H1 (cell line): ENCODE measurements around the gene GNAT2. TPM values are rescaled to one million over a fixed set of nuclear protein-coding genes. Genes with fewer than 3 reads are reported as not detected.
A peak's percentile ranks its signal among the peaks of the same experiment; 100 is the strongest.

Experiments used
- CTCF ChIA-PET: fragments of 300-600 bp; sonication (Branson Sonifier 250); formaldehyde crosslinking; loops from one replicate; lab custom pipeline; 2021; ENCODE audit not compliant: partially characterized antibody; lab: Charles Lee
- POLR2A ChIA-PET: fragments of 300-600 bp; sonication (Branson Sonifier 250); formaldehyde crosslinking; loops from one replicate; lab custom pipeline; 2021; ENCODE audit warnings: inconsistent platforms; ENCODE audit not compliant: partially characterized antibody; lab: Charles Lee
- DNase-seq, 2 experiments: peaks; one replicate each; pipeline versions ENCODE4 v3.0.0 to v3.0.0-alpha.2; 2010 to 2022; ENCODE audit warnings: low spot score in 2 of 2, low read depth in 1 of 2, mixed read lengths in 1 of 2
- FAIRE-seq: peaks from 2 replicates; lab custom pipeline; 2011; peaks lifted over from hg19 to GRCh38; lab: Jason Lieb, UNC
- H2AFZ ChIP-seq: 2 replicates; pipeline ENCODE4 v1.8.1; 2012; ENCODE audit warnings: low read length, inconsistent platforms
- H2AK5ac ChIP-seq: 2 replicates; pipeline ENCODE4 v1.6.1; 2013; ENCODE audit warnings: low read depth, low read length
- H2BK120ac ChIP-seq: replicated peaks from 2 replicates; pipeline ENCODE3; 2013; ENCODE audit warnings: low read depth, low read length, inconsistent platforms
- H2BK12ac ChIP-seq: 2 replicates; pipeline ENCODE4 v1.6.1; 2013; ENCODE audit warnings: low read depth, low read length
- H2BK15ac ChIP-seq: 2 replicates; pipeline ENCODE4 v1.6.1; 2013; ENCODE audit warnings: low read length
- H2BK20ac ChIP-seq: 2 replicates; pipeline ENCODE4 v1.6.1; 2013; ENCODE audit warnings: low read length
- H2BK5ac ChIP-seq: 2 replicates; pipeline ENCODE4 v1.6.1; 2013; ENCODE audit warnings: low read depth, low read length
- H3K14ac ChIP-seq: 2 replicates; pipeline ENCODE4 v1.6.1; 2013; ENCODE audit warnings: inconsistent platforms; ENCODE audit not compliant: insufficient read length
- H3K18ac ChIP-seq: 2 replicates; pipeline ENCODE4 v1.6.1; 2013; ENCODE audit warnings: low read length; ENCODE audit errors: extremely low read depth
- H3K23ac ChIP-seq: 2 replicates; pipeline ENCODE4 v1.6.1; 2013; ENCODE audit warnings: inconsistent platforms; ENCODE audit not compliant: insufficient read length
- H3K23me2 ChIP-seq: 2 replicates; pipeline ENCODE4 v1.6.1; 2013; ENCODE audit warnings: low read depth, low read length
- H3K27ac ChIP-seq: 2 replicates; pipeline ENCODE4 v1.6.1; 2011; ENCODE audit warnings: low read depth, low read length, inconsistent platforms
- H3K27me3 ChIP-seq, 4 experiments: replicated peaks in 1 of 4; 1 replicate in 1 of 4; 2 replicates in 3 of 4; pipeline versions ENCODE4 v1.6.1 to v1.8.1; 2011 to 2013; ENCODE audit warnings: low read length in 3 of 4, mild to moderate bottlenecking in 3 of 4, inconsistent platforms in 2 of 4, mixed read lengths in 2 of 4, moderate library complexity in 1 of 4; ENCODE audit not compliant: control insufficient read depth in 3 of 4, insufficient read depth in 3 of 4; ENCODE audit errors: extremely low read depth in 1 of 4
- H3K36me3 ChIP-seq, 4 experiments: 2 replicates each; pipeline versions ENCODE4 v1.6.1 to v1.8.1; 2011 to 2013; ENCODE audit warnings: mild to moderate bottlenecking in 4 of 4, low read length in 3 of 4, moderate library complexity in 2 of 4, control low read depth in 1 of 4, inconsistent platforms in 1 of 4; ENCODE audit not compliant: insufficient read depth in 4 of 4, control insufficient read depth in 2 of 4
- H3K4ac ChIP-seq: replicated peaks from 2 replicates; pipeline ENCODE3; 2013; ENCODE audit warnings: low read length, low read depth, mixed read lengths, inconsistent platforms; ENCODE audit not compliant: insufficient read length
- H3K4me1 ChIP-seq, 4 experiments: replicated peaks in 1 of 4; 1 replicate in 1 of 4; 2 replicates in 3 of 4; pipeline versions ENCODE4 v1.6.1 to v1.8.1; 2011 to 2013; ENCODE audit warnings: low read length in 3 of 4, inconsistent platforms in 2 of 4, mixed read lengths in 1 of 4; ENCODE audit not compliant: insufficient read depth in 4 of 4, control insufficient read depth in 3 of 4
- H3K4me2 ChIP-seq, 2 experiments: 2 replicates each; pipeline versions ENCODE4 v1.6.1 to v1.8.1; 2011 to 2013; ENCODE audit warnings: low read depth in 2 of 2, low read length in 2 of 2, control low read depth in 1 of 2, inconsistent platforms in 1 of 2, mild to moderate bottlenecking in 1 of 2; ENCODE audit not compliant: insufficient read depth in 1 of 2
- H3K4me3 ChIP-seq, 4 experiments: fragments of 200-600, 300-600 bp in 1 of 4; sonication (generic), shearing (Covaris generic), sonication (Bioruptor Twin) in 1 of 4; 2 replicates each; pipeline versions ENCODE4 v1.5.1 to v1.8.1; 2011 to 2016; ENCODE audit warnings: low read length in 4 of 4, low read depth in 3 of 4, control low read depth in 2 of 4, inconsistent platforms in 2 of 4, mild to moderate bottlenecking in 2 of 4, mixed read lengths in 1 of 4, moderate library complexity in 1 of 4; ENCODE audit not compliant: insufficient read depth in 2 of 4; ENCODE audit errors: extremely low read depth in 1 of 4
- H3K56ac ChIP-seq: replicated peaks from 2 replicates; pipeline ENCODE3; 2013; ENCODE audit warnings: low read depth, mild to moderate bottlenecking, mixed read lengths, low read length, inconsistent platforms; ENCODE audit not compliant: insufficient read length
- H3K79me1 ChIP-seq: 2 replicates; pipeline ENCODE4 v1.6.1; 2013; ENCODE audit warnings: low read depth, low read length, control low read depth
- H3K79me2 ChIP-seq, 2 experiments: 2 replicates each; pipeline versions ENCODE4 v1.6.1 to v1.8.1; 2012 to 2013; ENCODE audit warnings: low read length in 2 of 2, mild to moderate bottlenecking in 2 of 2, inconsistent platforms in 1 of 2; ENCODE audit not compliant: insufficient read depth in 2 of 2, control insufficient read depth in 1 of 2
- H3K9ac ChIP-seq, 4 experiments: replicated peaks in 1 of 4; 1 replicate in 1 of 4; 2 replicates in 3 of 4; pipeline versions ENCODE4 v1.6.1 to v1.8.1; 2011 to 2013; ENCODE audit warnings: low read depth in 3 of 4, low read length in 3 of 4, control low read depth in 2 of 4, mild to moderate bottlenecking in 2 of 4, moderate library complexity in 2 of 4, inconsistent platforms in 1 of 4; ENCODE audit errors: extremely low read depth in 1 of 4
- H3K9me3 ChIP-seq, 2 experiments: 2 replicates each; pipeline versions ENCODE4 v1.6.1 to v1.8.1; 2012 to 2013; ENCODE audit warnings: mild to moderate bottlenecking in 2 of 2, moderate library complexity in 2 of 2, control low read depth in 1 of 2, inconsistent platforms in 1 of 2, low read depth in 1 of 2, low read length in 1 of 2, mixed read lengths in 1 of 2; ENCODE audit not compliant: insufficient read depth in 2 of 2
- H4K20me1 ChIP-seq, 2 experiments: replicated peaks in 1 of 2; 2 replicates each; pipeline versions ENCODE3 to v1.8.1; 2011 to 2013; ENCODE audit warnings: inconsistent platforms in 2 of 2, low read length in 2 of 2, mild to moderate bottlenecking in 1 of 2; ENCODE audit not compliant: insufficient read depth in 2 of 2, control insufficient read depth in 1 of 2
- H4K5ac ChIP-seq: 2 replicates; pipeline ENCODE4 v1.6.1; 2013; ENCODE audit warnings: low read length, low read depth, mixed read lengths, inconsistent platforms; ENCODE audit not compliant: insufficient read length
- H4K8ac ChIP-seq: 2 replicates; pipeline ENCODE4 v1.8.0; 2013; ENCODE audit warnings: mild to moderate bottlenecking, moderate library complexity, low read length, inconsistent platforms; ENCODE audit not compliant: insufficient read depth; ENCODE audit errors: extremely low read depth
- H4K91ac ChIP-seq: replicated peaks from 2 replicates; pipeline ENCODE3; 2013; ENCODE audit warnings: low read length, mixed read lengths, inconsistent platforms; ENCODE audit not compliant: insufficient read length
- ATF3 ChIP-seq: IDR thresholded peaks from 2 replicates; pipeline ENCODE4 v1.6.1; 2011; ENCODE audit warnings: low read depth, mild to moderate bottlenecking, low read length; ENCODE audit not compliant: insufficient read depth
- GABPA ChIP-seq: IDR thresholded peaks from 2 replicates; pipeline ENCODE4 v1.6.1; 2011; ENCODE audit warnings: mild to moderate bottlenecking, low read length, moderate library complexity, borderline replicate concordance; ENCODE audit not compliant: insufficient read depth
- JUND ChIP-seq: IDR thresholded peaks from 2 replicates; pipeline ENCODE4 v1.6.1; 2011; ENCODE audit warnings: mild to moderate bottlenecking, improper control_type of control experiment, low read length
- PHF8 ChIP-seq: fragments of 200-600 bp; sonication (generic); conservative IDR thresholded peaks from 2 replicates; pipeline ENCODE4 v1.7.1; 2012; ENCODE audit warnings: low read depth, mild to moderate bottlenecking, inconsistent platforms, low read length, moderate library complexity
- RFX5 ChIP-seq: IDR thresholded peaks from 2 replicates; pipeline ENCODE4 v1.6.1; 2011; ENCODE audit warnings: low read depth, low read length, improper control_type of control experiment, borderline replicate concordance
- SIN3A ChIP-seq, 2 experiments: IDR thresholded peaks in 1 of 2; conservative IDR thresholded peaks in 1 of 2; 2 replicates each; pipeline ENCODE4 v1.6.1; 2011 to 2012; ENCODE audit warnings: low read length in 2 of 2, improper control_type of control experiment in 1 of 2, low read depth in 1 of 2, mild to moderate bottlenecking in 1 of 2
- SIX5 ChIP-seq: IDR thresholded peaks from 2 replicates; pipeline ENCODE4 v1.6.1; 2011; ENCODE audit warnings: mild to moderate bottlenecking, low read depth, low read length
- SRF ChIP-seq: IDR thresholded peaks from 2 replicates; pipeline ENCODE4 v1.6.1; 2011; ENCODE audit warnings: mild to moderate bottlenecking, low read depth, low read length, moderate library complexity
- WGBS, 2 experiments: shearing (Covaris generic) in 1 of 2; methylation state at CpG; one replicate each; pipeline versions ENCODE4 v1.1.6 to v1.1.7; 2013 to 2015; ENCODE audit warnings: low lambda C conversion rate in 2 of 2, mixed read lengths in 2 of 2, inconsistent platforms in 1 of 2, low coverage in 1 of 2, missing lambda C conversion rate in 1 of 2; ENCODE audit not compliant: insufficient replicate concordance in 2 of 2, insufficient coverage in 1 of 2, insufficient read length in 1 of 2; ENCODE audit errors: extremely low coverage in 1 of 2, missing lambda C conversion rate in 1 of 2; 5-methylcytosine and 5-hydroxymethylcytosine counted together
- polyA plus RNA-seq, 7 experiments: library from polyadenylated mRNA; depleted of rRNA in 3 of 7; stranded (reverse) in 5 of 7; unstranded in 2 of 7; fragments of >200 nt in 5 of 7; fragments of 200-250 nt in 2 of 7; gene quantifications; 1 replicate in 5 of 7; 2 replicates in 1 of 7; 4 replicates in 1 of 7; pipeline versions ENCODE4 v1.2.1 to v1.2.3, GENCODE V29; 2011 to 2013; ENCODE audit warnings: missing spikeins in 2 of 7, mixed read lengths in 2 of 7
- total RNA-seq: library from RNA; stranded (reverse); fragmentation: NEBNext Ultra II Directional; extraction: Animal tissue kit (Norgen Biotek cat#: 25700); gene quantifications from 2 replicates; pipeline ENCODE4 v1.2.1, GENCODE V29; 2021

The GNAT2 gene
- total and polyA plus RNA-seq, 2 of the 8 experiments (the other 6 are each of a cell fraction or from before 2014, with no cell fraction given): 0.05 TPM; not detected in 1

- peak overlapping the region; percentile 62 to 65 for H3K4me2 ChIP-seq
- no peak overlapping the region for H3K14ac ChIP-seq
- H3K4ac ChIP-seq: no peak overlapping the region
- H2BK20ac ChIP-seq: no peak overlapping the region
- FAIRE-seq (no peak), DNase-seq (no peak)
- H2BK5ac ChIP-seq: no peak overlapping the region
- H2BK120ac ChIP-seq: no peak overlapping the region
- no peaks in the 10 kb centered on the region for H3K79me1 ChIP-seq
- peak overlapping the region; percentile 48 for H3K18ac ChIP-seq
- no peak overlapping the region for H2BK15ac ChIP-seq
- H2AFZ ChIP-seq: no peak overlapping the region; the same call in 1 of the 2 replicates
- peaks cover 0 to 6% (median 5%) of the 10 kb centered on the region in 4 experiments; a peak in 5 of 7 replicates for H3K4me1 ChIP-seq
- H2AK5ac ChIP-seq: no peak overlapping the region
- no peak overlapping the region for H3K23ac ChIP-seq
- no peak overlapping the region for H3K9ac ChIP-seq
- CTCF ChIA-PET: interaction anchor here (0.8 to 1.9 kb wide), 7 partner anchors 13 to 82 kb away, joined by 3 to 7 read pairs (median 5); partner anchors contain the start of gene GSTM4
- no peak overlapping the region for H4K5ac ChIP-seq
- WGBS, 2 experiments: 32% methylated on average over 14 of the region's 26 CpGs; no CpG with 5 or more reads in 1 of the 2 experiments
- peaks cover 4% of the 10 kb centered on the region; the same call in 1 of the 2 replicates for H3K23me2 ChIP-seq
- H3K4me3 ChIP-seq: peak overlapping the region; percentile 34 to 59 (median 40); a peak in 7 of 8 replicates
- TF ChIP-seq RFX5 (no peak), SIN3A (conservative IDR thresholded peaks at IDR 0.05 in 1 of 2, IDR thresholded peaks at IDR 0.05 in 1 of 2; ENCODE audit: low read depth in 1 of 2, low read length in 2 of 2) (no peak; a peak in 1 of 4 replicates), GABPA (no peak), ATF3 (no peak), PHF8 (no peak), SRF (no peak), SIX5 (no peak), JUND (no peak)
- no peaks in the 10 kb centered on the region for H3K79me2 ChIP-seq
- H4K20me1 ChIP-seq: no peaks in the 10 kb centered on the region
- H3K56ac ChIP-seq: no peak overlapping the region
- no peaks in the 10 kb centered on the region for H3K9me3 ChIP-seq
- POLR2A ChIA-PET: interaction anchor here (0.6 to 0.7 kb wide), 2 partner anchors 12 to 180 kb away, joined by 3 read pairs; partner anchors contain the start of gene GSTM4
- H3K27ac ChIP-seq: no peak overlapping the region
- H4K91ac ChIP-seq: no peak overlapping the region
- no peaks in the 10 kb centered on the region for H3K27me3 ChIP-seq
- no peak overlapping the region for H4K8ac ChIP-seq
- H2BK12ac ChIP-seq: no peak overlapping the region
- no peaks in the 10 kb centered on the region for H3K36me3 ChIP-seq
Measured at GRCh38 chr1:109668123-109668775, 48.8 kb upstream of the GNAT2 start.
